ENCODE data around the gene PPP1R13L. TPM values are rescaled to one million over a fixed set of nuclear protein-coding genes. Genes with fewer than 3 reads are reported as not detected.

PPP1R13L gene
- total and polyA plus RNA-seq, 2 of the 8 experiments (the other 6 are each of a cell fraction or from before 2014, with no cell fraction given), result 9.1 to 15.3 TPM

GRCh38 chr19:45355910-45356309 lies 49.0 kb downstream of the PPP1R13L start (continued):
- TF ChIP-seq USF2 (IDR thresholded peaks at IDR 0.05; ENCODE audit: low read length), result no peak
- TF ChIP-seq POLR2AphosphoS5 (IDR thresholded peaks at IDR 0.05; ENCODE audit: low read depth, low read length), result no peak
- no peak for TF ChIP-seq CHD7 (IDR thresholded peaks at IDR 0.05; ENCODE audit: insufficient replicate concordance, low read length)
